ENCODE data around the gene ATP8B3. TPM values are rescaled to one million over a fixed set of nuclear protein-coding genes. Genes with fewer than 3 reads are reported as not detected.

ATP8B3 gene
- total and polyA plus RNA-seq, 2 of the 13 experiments (the other 11 are each of a cell fraction or from before 2014, with no cell fraction given), result 2.6 to 5.9 TPM

DNA sequence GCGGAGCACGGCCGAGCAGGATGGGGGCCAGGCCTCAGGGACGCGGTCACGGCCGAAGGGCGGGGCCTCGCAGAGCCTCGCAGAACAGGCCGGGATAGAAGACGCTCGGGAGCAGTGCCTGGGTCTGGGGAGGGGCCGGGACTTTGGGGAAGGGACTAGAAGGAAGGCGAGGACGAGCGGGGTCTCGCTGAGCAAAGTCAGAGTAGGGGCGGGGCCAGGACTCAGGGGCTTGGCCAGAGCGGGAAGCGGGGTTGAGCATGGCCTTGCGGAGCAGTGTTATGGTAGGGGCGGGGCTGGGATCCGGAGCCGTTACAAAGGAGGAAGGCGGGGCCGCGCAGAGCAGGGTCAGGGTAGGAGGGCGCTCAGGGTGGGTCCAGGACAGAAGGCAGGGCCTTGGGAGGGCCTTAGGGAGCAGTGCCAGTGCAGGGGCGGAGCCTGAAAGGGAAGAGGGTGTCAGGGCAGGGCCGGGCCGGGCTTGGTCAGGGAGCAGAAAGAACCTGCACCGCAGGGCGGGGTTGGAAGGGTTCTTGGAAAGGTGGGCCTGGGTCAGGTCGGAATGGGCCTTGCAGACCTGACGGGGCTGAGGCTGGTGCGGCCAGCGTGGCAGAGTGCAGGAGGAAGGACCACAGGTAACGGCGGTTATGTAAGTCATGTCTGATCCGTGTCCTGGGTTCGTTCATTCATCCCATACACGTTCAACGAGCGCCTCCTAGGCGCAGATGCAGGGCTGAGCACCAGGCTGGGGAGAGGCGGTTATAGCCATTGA is 533 bp upstream of the ATP8B3 start (continued):
- TF ChIP-seq HES4 (CRISPR knock-in tag; IDR thresholded peaks at IDR 0.05; ENCODE audit: borderline replicate concordance), result no peak
- TF ChIP-seq, protein P1, sequence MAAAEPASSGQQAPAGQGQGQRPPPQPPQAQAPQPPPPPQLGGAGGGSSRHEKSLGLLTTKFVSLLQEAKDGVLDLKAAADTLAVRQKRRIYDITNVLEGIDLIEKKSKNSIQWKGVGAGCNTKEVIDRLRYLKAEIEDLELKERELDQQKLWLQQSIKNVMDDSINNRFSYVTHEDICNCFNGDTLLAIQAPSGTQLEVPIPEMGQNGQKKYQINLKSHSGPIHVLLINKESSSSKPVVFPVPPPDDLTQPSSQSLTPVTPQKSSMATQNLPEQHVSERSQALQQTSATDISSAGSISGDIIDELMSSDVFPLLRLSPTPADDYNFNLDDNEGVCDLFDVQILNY (CRISPR knock-in tag; conservative IDR thresholded peaks at IDR 0.05), result peak; percentile 60; the same call in 1 of the 2 replicates
- TF ChIP-seq, protein P2, sequence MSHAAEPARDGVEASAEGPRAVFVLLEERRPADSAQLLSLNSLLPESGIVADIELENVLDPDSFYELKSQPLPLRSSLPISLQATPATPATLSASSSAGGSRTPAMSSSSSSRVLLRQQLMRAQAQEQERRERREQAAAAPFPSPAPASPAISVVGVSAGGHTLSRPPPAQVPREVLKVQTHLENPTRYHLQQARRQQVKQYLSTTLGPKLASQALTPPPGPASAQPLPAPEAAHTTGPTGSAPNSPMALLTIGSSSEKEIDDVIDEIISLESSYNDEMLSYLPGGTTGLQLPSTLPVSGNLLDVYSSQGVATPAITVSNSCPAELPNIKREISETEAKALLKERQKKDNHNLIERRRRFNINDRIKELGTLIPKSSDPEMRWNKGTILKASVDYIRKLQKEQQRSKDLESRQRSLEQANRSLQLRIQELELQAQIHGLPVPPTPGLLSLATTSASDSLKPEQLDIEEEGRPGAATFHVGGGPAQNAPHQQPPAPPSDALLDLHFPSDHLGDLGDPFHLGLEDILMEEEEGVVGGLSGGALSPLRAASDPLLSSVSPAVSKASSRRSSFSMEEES (CRISPR knock-in tag; IDR thresholded peaks at IDR 0.05), result peak; percentile 16; the same call in 1 of the 2 replicates
- no peak; the same call in none of the 2 replicates for TF ChIP-seq SOX13 (IDR thresholded peaks at IDR 0.05)
- TF ChIP-seq SOX13 (CRISPR knock-in tag; conservative IDR thresholded peaks at IDR 0.05 in 1 of 2, IDR thresholded peaks at IDR 0.05 in 1 of 2), result no peak
- peak; percentile 22; the same call in 1 of the 2 replicates for TF ChIP-seq MIER3 (CRISPR knock-in tag; IDR thresholded peaks at IDR 0.05; ENCODE audit: borderline replicate concordance)
- TF ChIP-seq, protein P3, sequence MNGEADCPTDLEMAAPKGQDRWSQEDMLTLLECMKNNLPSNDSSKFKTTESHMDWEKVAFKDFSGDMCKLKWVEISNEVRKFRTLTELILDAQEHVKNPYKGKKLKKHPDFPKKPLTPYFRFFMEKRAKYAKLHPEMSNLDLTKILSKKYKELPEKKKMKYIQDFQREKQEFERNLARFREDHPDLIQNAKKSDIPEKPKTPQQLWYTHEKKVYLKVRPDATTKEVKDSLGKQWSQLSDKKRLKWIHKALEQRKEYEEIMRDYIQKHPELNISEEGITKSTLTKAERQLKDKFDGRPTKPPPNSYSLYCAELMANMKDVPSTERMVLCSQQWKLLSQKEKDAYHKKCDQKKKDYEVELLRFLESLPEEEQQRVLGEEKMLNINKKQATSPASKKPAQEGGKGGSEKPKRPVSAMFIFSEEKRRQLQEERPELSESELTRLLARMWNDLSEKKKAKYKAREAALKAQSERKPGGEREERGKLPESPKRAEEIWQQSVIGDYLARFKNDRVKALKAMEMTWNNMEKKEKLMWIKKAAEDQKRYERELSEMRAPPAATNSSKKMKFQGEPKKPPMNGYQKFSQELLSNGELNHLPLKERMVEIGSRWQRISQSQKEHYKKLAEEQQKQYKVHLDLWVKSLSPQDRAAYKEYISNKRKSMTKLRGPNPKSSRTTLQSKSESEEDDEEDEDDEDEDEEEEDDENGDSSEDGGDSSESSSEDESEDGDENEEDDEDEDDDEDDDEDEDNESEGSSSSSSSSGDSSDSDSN (CRISPR knock-in tag; IDR thresholded peaks at IDR 0.05), result peak; percentile 63
- no peak for TF ChIP-seq ZNF570 (CRISPR knock-in tag; IDR thresholded peaks at IDR 0.05; ENCODE audit: borderline replicate concordance)
- TF ChIP-seq ZNF850 (CRISPR knock-in tag; conservative IDR thresholded peaks at IDR 0.05), result no peak
- TF ChIP-seq RFXAP (CRISPR knock-in tag; IDR thresholded peaks at IDR 0.05; ENCODE audit: borderline replicate concordance), result no peak
- no peak for TF ChIP-seq ZNF777 (CRISPR knock-in tag; IDR thresholded peaks at IDR 0.05)
- TF ChIP-seq, protein P4, sequence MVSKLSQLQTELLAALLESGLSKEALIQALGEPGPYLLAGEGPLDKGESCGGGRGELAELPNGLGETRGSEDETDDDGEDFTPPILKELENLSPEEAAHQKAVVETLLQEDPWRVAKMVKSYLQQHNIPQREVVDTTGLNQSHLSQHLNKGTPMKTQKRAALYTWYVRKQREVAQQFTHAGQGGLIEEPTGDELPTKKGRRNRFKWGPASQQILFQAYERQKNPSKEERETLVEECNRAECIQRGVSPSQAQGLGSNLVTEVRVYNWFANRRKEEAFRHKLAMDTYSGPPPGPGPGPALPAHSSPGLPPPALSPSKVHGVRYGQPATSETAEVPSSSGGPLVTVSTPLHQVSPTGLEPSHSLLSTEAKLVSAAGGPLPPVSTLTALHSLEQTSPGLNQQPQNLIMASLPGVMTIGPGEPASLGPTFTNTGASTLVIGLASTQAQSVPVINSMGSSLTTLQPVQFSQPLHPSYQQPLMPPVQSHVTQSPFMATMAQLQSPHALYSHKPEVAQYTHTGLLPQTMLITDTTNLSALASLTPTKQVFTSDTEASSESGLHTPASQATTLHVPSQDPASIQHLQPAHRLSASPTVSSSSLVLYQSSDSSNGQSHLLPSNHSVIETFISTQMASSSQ (IDR thresholded peaks at IDR 0.05; ENCODE audit: low read depth), result no peak
- TF ChIP-seq, protein P4 (CRISPR knock-in tag; IDR thresholded peaks at IDR 0.05; ENCODE audit: borderline replicate concordance), result no peak
- 0 out of 2 replicates have a peak, but pooled peaks have one; percentile 43 for TF ChIP-seq REL (CRISPR knock-in tag; conservative IDR thresholded peaks at IDR 0.05)
- peak; percentile 84; the same call in 1 of the 2 replicates for TF ChIP-seq ZNF790 (CRISPR knock-in tag; IDR thresholded peaks at IDR 0.05; ENCODE audit: borderline replicate concordance)
- no peak for TF ChIP-seq MTA3 (CRISPR knock-in tag; IDR thresholded peaks at IDR 0.05)
- peak; percentile 62; the same call in 1 of the 2 replicates for TF ChIP-seq ERF (CRISPR knock-in tag; IDR thresholded peaks at IDR 0.05)
- TF ChIP-seq, protein P5, sequence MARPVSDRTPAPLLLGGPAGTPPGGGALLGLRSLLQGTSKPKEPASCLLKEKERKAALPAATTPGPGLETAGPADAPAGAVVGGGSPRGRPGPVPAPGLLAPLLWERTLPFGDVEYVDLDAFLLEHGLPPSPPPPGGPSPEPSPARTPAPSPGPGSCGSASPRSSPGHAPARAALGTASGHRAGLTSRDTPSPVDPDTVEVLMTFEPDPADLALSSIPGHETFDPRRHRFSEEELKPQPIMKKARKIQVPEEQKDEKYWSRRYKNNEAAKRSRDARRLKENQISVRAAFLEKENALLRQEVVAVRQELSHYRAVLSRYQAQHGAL (CRISPR knock-in tag; IDR thresholded peaks at IDR 0.05; ENCODE audit: not compliant biosample characterization), result no peak
- TF ChIP-seq HCFC1 (IDR thresholded peaks at IDR 0.05; ENCODE audit: low read depth, low read length), result no peak
